Mammary epithelial cell (primary cell): ENCODE data around the gene NOTO.

Experiments used
- EZH2 ChIP-seq: IDR thresholded peaks from 2 replicates; pipeline ENCODE4 v1.6.1; 2012; ENCODE audit warnings: low read length, inconsistent platforms, borderline replicate concordance
- TF ChIP-seq, protein P1 (sequence below), 2 donors: IDR thresholded peaks in 1 of 2; conservative IDR thresholded peaks in 1 of 2; 2 replicates each; pipeline ENCODE4 v1.5.1; 2011 to 2012; ENCODE audit warnings: inconsistent platforms in 2 of 2, low read length in 2 of 2, mild to moderate bottlenecking in 2 of 2, control low read depth in 1 of 2, low read depth in 1 of 2; ENCODE audit not compliant: insufficient read depth in 1 of 2; ENCODE audit errors: extremely low read depth in 1 of 2

- TF ChIP-seq, protein P1, sequence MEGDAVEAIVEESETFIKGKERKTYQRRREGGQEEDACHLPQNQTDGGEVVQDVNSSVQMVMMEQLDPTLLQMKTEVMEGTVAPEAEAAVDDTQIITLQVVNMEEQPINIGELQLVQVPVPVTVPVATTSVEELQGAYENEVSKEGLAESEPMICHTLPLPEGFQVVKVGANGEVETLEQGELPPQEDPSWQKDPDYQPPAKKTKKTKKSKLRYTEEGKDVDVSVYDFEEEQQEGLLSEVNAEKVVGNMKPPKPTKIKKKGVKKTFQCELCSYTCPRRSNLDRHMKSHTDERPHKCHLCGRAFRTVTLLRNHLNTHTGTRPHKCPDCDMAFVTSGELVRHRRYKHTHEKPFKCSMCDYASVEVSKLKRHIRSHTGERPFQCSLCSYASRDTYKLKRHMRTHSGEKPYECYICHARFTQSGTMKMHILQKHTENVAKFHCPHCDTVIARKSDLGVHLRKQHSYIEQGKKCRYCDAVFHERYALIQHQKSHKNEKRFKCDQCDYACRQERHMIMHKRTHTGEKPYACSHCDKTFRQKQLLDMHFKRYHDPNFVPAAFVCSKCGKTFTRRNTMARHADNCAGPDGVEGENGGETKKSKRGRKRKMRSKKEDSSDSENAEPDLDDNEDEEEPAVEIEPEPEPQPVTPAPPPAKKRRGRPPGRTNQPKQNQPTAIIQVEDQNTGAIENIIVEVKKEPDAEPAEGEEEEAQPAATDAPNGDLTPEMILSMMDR (conservative IDR thresholded peaks at IDR 0.05 in 1 of 2, IDR thresholded peaks at IDR 0.05 in 1 of 2; ENCODE audit: extremely low read depth in 1 of 2, insufficient read depth in 1 of 2, low read depth in 1 of 2, low read length in 2 of 2) = no peak
- no peak for TF ChIP-seq EZH2
Observed at GRCh38 chr2:73185965-73186364, 16.4 kb upstream of the NOTO start.
